ENCODE measurements around the gene HYKK. TPM values are rescaled to one million over a fixed set of nuclear protein-coding genes. Genes with fewer than 3 reads are reported as not detected.
"Not testable (repeated sequence)": the region's sequence is repeated elsewhere in the genome, so short reads cannot be mapped to it uniquely, and the experiment has no call there.

HYKK gene
- total RNA-seq, 1 donor from 2014 or later = 3.9 TPM

GRCh38 chr15:78508272-78508671, 895 bp downstream of the HYKK start:
- DNase-seq (ENCODE audit: low read depth) = no peak
- TF ChIP-seq CTCF (IDR thresholded peaks at IDR 0.05; ENCODE audit: insufficient read depth, low read length, poor library complexity, severe bottlenecking) = no peak
- H3K4me3 ChIP-seq (ENCODE audit: low read depth, low read length) = peak overlapping the region; percentile 70

DNA sequence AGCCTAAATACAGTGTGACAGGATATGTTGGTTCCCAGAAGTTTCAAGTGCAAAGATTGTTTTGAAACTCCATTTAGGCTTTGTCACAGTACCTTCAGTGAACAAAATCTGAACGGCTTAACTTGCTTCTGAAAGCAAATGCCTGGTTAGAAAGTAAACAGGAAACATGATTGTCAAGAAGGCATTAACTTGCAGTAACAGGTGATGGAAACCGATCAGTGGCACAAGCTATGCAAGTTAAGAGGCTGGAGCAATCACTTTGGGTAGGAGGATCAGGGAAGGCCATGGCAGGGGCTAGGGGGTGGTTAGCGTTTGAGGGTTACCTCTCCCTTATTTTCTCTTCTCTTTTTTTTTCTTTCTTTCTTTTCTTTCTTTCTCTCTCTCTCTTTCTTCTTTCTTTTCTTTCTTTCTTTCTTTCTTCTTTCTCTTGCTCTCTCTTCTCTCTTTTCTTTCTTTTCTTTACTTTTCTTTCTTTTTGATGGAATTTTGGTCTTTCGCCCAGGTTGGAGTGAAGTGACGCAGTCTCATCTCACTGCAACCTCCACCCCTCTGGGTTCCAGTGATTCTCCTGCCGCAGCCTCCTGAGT, 2.4 kb downstream of the HYKK start:
- no peak for TF ChIP-seq CTCF (IDR thresholded peaks at IDR 0.05; ENCODE audit: insufficient read depth, low read length, poor library complexity, severe bottlenecking)
- Histone ChIP-seq H3K27me3 (ENCODE audit: control insufficient read depth, insufficient read depth, low read length) (no peaks in the 10 kb centered on the region), H3K4me3 (ENCODE audit: low read depth, low read length) (no peak overlapping the region), H3K36me3 (ENCODE audit: control insufficient read depth, insufficient read depth, low read length) (no peaks in the 10 kb centered on the region)
- no peak for DNase-seq (ENCODE audit: low read depth)

More at GRCh38 chr15:78508272-78508671, 895 bp downstream of the HYKK start:
- Histone ChIP-seq H3K27me3 (ENCODE audit: control insufficient read depth, insufficient read depth, low read length) (no peaks in the 10 kb centered on the region), H3K36me3 (ENCODE audit: control insufficient read depth, insufficient read depth, low read length) (no peaks in the 10 kb centered on the region)

- H3K36me3 ChIP-seq (ENCODE audit: control insufficient read depth, insufficient read depth, low read length) = not testable (repeated sequence)
Measured at GRCh38 chr15:78520035-78520434, 12.7 kb downstream of the HYKK start.

DNA sequence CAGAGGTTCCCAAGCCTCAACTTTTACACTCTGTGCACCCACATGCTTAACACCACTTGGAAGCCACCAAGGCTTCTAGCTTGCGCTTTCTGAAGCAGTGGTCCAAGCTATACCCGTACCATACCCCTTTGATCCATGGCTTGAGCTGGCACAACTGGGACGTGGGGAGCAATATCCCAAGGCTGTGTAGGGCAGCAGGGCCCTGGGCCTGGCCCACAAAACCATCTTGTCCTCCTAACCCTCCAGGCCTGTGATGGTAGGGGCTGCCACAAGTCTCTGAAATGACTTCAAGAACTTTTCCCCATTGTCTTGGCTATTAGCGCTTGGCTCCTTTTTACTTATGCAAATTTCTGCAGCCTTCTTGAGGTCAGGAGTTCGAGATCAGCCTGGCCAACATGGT, 16.9 kb downstream of the HYKK start:
- Histone ChIP-seq H3K27me3 (ENCODE audit: control insufficient read depth, insufficient read depth, low read length) (no peaks in the 10 kb centered on the region), H3K36me3 (ENCODE audit: control insufficient read depth, insufficient read depth, low read length) (no peaks in the 10 kb centered on the region), H3K4me3 (ENCODE audit: low read depth, low read length) (no peak overlapping the region)
- DNase-seq (ENCODE audit: low read depth) = no peak
- TF ChIP-seq CTCF (IDR thresholded peaks at IDR 0.05; ENCODE audit: insufficient read depth, low read length, poor library complexity, severe bottlenecking) = no peak

More at GRCh38 chr15:78520035-78520434, 12.7 kb downstream of the HYKK start:
- H3K27me3 ChIP-seq (ENCODE audit: control insufficient read depth, insufficient read depth, low read length); H3K4me3 ChIP-seq (ENCODE audit: low read depth, low read length); DNase-seq (ENCODE audit: low read depth): not testable (repeated sequence)

- DNase-seq (ENCODE audit: low read depth) = no peak
- TF ChIP-seq CTCF (IDR thresholded peaks at IDR 0.05; ENCODE audit: insufficient read depth, low read length, poor library complexity, severe bottlenecking) = no peak
- Histone ChIP-seq H3K36me3 (ENCODE audit: control insufficient read depth, insufficient read depth, low read length) (no peaks in the 10 kb centered on the region), H3K27me3 (ENCODE audit: control insufficient read depth, insufficient read depth, low read length) (no peaks in the 10 kb centered on the region), H3K4me3 (ENCODE audit: low read depth, low read length) (no peak overlapping the region)
Measured at GRCh38 chr15:78527325-78527724, 19.9 kb downstream of the HYKK start.

DNA sequence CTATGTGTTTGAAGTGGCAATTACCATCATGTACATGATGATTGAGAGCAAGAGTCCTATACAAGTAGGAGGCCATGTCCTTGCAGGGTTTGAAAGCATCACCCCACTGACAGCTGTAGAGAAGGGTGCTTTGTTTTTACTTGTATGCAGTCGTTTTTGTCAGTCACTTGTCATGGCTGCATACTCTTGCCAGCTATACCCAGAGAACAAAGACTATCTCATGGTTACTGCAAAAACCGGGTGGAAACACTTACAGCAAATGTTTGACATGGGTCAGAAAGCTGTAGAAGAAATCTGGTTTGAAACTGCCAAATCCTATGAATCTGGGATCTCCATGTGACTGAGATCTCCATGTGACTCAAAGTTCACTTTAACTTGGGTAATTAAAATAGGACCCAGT, 26.0 kb downstream of the HYKK start:
- Histone ChIP-seq H3K4me3 (ENCODE audit: low read depth, low read length) (no peak overlapping the region), H3K27me3 (ENCODE audit: control insufficient read depth, insufficient read depth, low read length) (no peaks in the 10 kb centered on the region), H3K36me3 (ENCODE audit: control insufficient read depth, insufficient read depth, low read length) (no peaks in the 10 kb centered on the region)
- no peak for TF ChIP-seq CTCF (IDR thresholded peaks at IDR 0.05; ENCODE audit: insufficient read depth, low read length, poor library complexity, severe bottlenecking)
- DNase-seq (ENCODE audit: low read depth) = no peak
